Measurements from ENCODE around the gene CACNA2D4.
"Not testable (repeated sequence)": the region's sequence is repeated elsewhere in the genome, so short reads cannot be mapped to it uniquely, and the experiment has no call there.

CACNA2D4 gene, protein sequence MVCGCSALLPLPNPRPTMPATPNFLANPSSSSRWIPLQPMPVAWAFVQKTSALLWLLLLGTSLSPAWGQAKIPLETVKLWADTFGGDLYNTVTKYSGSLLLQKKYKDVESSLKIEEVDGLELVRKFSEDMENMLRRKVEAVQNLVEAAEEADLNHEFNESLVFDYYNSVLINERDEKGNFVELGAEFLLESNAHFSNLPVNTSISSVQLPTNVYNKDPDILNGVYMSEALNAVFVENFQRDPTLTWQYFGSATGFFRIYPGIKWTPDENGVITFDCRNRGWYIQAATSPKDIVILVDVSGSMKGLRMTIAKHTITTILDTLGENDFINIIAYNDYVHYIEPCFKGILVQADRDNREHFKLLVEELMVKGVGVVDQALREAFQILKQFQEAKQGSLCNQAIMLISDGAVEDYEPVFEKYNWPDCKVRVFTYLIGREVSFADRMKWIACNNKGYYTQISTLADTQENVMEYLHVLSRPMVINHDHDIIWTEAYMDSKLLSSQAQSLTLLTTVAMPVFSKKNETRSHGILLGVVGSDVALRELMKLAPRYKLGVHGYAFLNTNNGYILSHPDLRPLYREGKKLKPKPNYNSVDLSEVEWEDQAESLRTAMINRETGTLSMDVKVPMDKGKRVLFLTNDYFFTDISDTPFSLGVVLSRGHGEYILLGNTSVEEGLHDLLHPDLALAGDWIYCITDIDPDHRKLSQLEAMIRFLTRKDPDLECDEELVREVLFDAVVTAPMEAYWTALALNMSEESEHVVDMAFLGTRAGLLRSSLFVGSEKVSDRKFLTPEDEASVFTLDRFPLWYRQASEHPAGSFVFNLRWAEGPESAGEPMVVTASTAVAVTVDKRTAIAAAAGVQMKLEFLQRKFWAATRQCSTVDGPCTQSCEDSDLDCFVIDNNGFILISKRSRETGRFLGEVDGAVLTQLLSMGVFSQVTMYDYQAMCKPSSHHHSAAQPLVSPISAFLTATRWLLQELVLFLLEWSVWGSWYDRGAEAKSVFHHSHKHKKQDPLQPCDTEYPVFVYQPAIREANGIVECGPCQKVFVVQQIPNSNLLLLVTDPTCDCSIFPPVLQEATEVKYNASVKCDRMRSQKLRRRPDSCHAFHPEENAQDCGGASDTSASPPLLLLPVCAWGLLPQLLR

DNA sequence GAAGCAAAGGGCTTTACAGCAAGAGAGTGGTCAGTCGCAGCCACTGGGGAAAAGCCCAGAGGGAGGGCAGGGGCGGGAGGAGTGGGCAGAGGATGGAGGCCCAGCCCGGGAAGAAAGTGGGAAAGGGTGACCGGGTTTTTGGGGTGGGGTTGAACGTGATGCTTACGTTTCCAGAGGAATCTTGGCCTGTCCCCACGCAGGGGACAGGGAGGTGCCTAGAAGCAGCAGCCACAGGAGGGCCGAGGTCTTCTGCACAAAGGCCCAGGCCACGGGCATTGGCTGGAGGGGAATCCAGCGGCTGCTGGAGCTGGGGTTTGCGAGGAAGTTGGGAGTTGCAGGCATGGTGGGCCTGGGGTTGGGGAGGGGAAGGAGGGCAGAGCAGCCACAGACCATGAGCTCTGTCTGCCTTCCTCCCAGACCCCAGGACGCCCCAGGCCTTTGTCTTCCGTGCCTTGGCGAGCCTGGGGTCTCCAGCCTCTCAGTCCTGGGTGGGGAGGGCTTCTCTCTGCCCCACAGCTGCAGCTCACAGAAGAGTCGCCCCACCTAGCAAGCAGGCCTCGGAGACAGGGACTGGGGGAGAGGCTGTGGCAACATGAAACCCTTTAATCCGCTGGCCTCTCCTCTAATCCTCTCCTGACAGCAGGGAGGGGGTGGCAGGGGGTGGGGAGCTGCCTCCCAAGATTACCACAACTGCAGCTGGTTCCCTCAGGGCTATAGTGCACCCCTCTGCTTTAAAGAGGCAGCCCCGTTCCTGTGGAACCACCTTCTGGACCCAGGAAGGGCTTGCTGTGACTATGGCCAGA is at the start of gene CACNA2D4:
TSS of gene CACNA2D4 (minus strand) at position 572 of the 803 bp plus-strand sequence. CDS start at position 393, 179 bp downstream.
- DNase-seq (ENCODE audit: low read depth in 2 of 2), result no peak

DNA sequence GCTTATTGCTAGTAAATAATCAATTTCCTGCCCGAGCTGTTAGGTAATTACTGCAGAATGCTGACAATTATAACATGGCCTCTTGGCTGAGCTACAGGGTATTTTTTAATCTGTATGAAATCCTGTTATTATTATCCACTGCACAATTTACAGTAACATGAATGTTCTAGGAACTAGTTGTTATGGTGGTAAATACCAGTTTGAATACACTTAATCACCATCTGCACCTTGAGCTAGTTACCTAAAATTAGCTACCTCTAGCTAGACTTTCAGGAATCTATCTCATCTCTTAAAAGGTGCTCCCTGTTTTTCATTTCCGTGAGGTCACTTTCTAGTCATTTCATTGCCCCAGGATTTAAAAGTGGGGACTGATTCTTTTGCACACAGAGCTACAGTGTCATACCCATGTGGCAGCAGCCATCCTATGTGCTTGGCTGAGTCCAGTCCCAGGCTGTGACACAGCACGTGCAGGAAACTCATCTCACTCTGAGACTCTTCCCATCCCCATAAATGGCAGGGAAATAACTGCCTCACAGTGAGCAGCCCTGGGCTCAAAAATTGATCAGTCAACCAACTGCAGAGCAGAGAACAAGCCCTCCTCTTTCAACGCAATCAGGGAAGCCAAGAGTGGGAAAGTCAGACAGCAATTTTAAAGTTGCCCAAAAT is 48.2 kb upstream of the CACNA2D4 start:
- no peak for DNase-seq (ENCODE audit: low read depth in 2 of 2)

DNA sequence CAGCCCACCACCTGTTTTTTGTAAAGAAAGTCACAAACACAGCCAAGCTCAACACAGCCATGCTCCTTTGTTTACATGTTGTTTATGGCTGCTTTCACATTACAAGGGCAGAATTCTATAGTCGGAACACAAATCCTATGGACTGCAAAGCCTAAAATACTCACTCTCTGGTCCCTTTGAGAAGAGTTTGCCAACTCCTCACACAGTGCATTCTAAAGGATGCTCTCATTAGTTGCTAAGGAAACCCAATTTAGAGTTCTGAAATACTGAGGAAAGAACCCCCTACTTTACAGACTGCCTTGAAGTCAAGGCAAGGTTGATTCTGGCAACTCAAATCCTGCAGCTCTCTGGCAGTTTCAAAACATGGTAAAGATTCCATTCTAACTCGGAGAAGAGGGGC is 47.5 kb upstream of the CACNA2D4 start:
- no peak for DNase-seq (ENCODE audit: low read depth in 2 of 2)

DNA sequence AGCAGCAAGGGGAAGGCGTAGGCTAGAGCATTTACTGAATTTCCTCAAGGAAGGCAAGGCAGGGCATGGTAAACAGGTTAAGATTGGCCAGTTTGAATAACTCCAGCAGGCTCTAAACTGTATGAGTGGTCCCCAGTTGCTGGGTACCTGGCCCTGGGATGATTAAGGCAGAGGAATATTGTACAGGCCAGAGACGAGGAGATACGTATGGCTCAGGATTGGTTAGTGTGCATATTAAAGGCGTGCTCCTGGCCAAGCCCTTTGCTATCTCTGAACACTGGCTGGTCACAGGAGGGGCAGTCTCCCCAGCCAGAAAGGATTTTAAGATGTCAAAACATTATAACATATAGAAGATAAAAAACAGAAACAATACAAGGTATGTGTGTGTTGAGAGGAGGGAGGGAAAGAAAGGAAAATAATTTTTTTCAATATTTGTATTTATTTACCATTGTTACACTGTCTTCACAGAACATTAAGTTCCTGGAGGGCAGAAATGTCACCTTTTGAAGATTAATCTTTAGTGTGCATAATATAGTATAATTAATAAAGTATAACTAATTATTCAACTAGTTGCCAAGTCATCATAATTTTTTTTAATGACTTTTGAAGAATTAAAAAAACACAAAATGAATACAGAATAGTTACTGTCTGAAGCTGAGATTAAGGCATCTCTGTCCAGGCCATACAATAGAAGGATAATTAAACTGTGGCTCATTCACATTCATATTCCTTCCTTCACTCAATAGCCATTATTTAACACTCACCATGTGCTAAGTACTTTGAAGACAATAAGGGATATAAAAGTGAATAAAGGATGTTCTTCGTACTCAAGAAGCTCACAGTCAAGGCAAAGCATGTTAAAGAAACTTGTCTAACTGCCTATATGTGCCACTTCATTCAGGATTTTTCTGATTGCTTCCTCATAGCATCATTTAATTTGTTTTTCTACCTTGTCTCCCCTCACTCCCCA is 43.9 kb upstream of the CACNA2D4 start:
- DNase-seq (ENCODE audit: low read depth in 2 of 2), result no peak

DNA sequence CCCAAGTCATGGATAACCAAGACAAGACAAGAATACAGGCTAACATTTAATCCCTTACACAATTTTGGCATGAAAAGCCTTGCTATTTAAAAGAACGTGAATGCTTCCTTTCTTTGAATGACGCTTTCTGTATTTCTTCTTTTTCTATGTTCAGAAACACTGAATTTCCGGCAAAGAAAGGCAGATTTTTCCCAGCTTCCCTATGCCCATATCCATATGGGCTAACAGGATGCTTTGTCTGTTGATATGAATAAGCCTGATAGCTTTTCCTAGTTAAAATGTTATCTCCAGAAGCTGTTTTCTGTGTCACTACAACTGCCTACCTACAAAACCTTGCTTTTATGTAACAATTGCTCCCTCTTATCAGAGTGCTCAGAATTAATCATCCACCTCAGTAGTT is 38.3 kb upstream of the CACNA2D4 start:
- no peak for DNase-seq (ENCODE audit: low read depth in 2 of 2)

DNA sequence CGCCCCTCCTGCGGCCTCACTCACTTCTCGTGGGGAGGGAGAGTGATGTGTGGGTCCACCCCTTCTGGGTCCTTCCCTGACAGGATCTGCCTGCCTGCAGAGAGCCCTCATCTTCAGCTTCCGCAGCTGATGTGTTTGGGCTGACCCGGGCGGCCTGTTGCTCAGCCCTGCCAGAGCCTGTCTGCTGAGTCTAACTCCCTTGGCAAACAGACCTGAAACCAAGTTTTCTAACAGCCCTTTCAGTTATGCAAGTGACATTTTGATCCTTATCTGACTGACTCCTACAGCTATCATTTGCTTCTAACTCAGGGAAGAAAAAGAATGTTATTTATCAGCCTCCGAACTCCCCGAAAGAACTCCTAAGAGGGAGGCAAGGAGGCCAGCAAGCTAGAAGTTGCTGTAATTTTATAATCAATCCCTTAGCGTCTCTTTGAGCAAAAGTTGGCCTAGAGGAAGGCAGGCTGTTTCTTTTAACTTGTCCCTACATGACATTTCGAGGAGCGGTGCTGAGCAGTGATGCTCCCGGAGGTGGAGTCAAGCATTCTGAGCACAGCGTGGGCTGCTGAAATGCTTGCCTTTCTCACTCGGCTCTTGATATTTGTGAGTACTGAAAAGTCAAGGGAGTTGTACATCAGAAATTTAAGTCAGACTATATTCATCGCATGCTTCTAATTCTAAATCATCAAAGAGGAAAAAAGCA is 31.5 kb upstream of the CACNA2D4 start:
- DNase-seq (ENCODE audit: low read depth in 2 of 2), result no peak

DNA sequence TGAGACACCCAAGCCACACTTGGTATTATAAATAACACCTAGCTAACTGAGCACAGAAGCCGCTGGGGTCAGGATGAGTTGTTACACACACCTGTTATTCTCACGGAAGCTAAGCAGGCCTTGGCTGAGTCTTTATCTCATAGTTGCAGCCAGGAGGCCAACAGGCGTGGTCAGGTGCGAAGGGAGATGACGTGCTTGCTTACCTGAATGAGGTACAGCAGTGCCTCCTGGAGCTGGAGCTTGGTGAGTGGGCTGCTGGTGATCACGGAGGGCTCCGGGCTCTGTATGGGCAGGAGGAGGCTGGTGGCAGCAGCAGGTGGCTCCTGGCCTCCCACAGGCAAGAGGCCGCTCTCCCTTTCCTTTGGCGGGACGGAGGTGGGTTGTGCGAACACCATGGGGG is 30.4 kb upstream of the CACNA2D4 start:
- DNase-seq (ENCODE audit: low read depth in 2 of 2), result no peak

DNA sequence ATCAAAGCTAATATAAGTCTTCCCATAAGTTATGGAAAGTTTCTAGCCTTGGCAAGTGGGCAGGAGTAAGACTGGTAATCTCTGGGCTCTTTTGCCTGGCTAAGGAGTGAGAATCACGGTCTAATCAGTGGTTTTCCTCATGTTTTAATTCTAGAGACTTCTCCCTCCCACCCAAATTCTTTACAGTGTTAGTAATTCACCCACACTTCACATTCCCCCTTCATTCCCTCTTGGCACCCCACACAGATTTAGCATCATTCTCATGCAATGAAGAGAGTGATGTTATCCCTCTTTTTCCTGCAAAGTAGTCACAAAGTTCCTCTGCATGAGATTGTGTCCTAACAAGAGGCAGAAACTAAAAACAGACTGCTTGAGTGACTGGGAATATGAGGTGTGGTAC is 28.6 kb upstream of the CACNA2D4 start:
- no peak for DNase-seq (ENCODE audit: low read depth in 2 of 2)

DNA sequence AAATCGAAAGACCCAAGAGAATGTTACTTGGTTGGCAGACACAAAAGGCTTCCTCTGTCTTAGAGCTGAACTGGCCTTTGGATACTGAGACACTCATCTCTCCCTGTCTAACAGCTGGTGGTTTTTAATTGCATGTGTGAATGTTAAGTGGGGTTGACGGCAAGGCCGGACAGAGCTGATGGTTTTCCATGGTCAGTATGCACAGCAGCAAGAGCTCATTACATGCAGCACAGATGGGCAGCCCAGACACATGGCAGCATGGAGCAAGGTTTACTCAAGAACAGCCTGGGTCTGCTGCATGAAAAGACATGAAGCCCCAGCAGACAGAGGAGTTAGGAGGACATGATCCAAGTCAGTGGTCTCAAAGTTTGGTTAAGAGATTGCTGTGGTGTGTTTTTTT is 27.8 kb upstream of the CACNA2D4 start:
- no peak for DNase-seq (ENCODE audit: low read depth in 2 of 2)

DNA sequence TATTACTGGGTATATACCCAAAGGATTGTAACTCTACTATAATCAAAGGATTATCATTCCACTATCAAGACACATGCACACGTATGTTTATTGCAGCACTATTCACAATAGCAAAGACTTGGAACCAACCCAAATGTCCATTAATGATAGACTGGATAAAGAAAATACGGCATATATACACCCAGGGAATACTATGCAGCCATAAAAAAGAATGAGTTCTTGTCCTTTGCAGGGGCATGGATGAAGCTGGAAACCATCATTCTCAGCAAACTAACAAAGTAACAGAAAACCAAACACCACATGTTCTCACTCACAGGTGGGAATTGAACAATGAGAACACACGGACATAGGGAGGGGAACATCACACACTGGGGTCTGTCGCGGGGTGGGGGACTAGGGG is 27.1 kb upstream of the CACNA2D4 start:
- not testable (repeated sequence) for DNase-seq (ENCODE audit: low read depth in 2 of 2)

DNA sequence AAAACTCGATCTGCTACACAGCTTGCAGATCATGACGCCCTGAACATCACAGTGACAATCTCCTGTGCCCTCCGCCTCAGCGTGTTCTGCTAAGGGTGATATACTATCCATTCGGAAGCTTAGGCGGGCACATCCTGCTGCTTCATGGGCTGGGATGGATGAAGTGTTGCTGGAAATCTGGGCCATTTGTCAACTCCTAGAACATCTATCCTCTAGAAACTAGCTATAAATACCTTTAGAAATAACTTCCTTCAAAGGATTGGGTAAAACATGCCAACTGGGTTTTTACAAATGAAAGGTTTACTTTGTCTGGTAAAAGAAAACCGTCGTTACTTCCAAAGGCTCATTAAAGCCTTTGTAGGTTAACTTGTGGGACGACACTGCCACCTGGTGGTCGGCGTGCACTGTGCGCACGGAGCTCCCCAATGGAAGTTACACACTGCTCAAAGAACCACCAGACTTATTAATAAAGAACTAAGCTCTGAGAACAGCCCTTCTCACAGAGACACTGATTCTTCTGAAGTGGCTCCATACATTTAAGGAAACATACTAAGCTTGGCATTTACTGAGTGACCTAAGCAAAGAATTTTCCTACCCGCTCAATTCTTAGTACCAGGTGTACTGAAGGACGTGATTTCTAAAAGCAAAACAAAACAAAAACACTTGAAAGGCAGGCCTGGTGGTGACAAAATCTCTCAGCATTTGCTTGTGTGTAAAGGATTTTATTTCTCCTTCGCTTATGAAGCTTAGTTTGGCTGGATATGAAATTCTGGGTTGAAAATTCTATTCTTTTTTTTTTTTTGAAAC is 21.6 kb upstream of the CACNA2D4 start:
- DNase-seq (ENCODE audit: low read depth in 2 of 2), result peak; percentile 77 to 91

DNA sequence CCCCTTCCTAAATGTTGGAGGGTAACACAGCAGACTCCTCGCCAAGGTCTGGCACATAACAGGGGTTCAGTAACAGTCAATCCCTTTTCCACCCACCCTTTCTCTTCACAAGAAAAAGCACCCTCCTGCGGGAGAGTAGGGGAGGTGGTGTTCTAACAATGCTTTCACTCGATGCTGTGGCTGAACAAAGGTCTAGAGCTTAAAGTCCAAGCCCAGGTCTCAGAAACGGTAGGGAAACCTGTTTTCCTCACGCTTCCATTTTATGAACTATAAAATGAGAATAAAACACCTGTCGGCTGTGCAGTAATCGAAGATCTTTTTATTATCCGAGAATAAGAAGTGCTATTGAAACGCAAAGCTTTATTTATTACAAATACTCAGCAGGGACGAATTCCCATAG is 20.9 kb upstream of the CACNA2D4 start:
- DNase-seq (ENCODE audit: low read depth in 2 of 2), result no peak

DNA sequence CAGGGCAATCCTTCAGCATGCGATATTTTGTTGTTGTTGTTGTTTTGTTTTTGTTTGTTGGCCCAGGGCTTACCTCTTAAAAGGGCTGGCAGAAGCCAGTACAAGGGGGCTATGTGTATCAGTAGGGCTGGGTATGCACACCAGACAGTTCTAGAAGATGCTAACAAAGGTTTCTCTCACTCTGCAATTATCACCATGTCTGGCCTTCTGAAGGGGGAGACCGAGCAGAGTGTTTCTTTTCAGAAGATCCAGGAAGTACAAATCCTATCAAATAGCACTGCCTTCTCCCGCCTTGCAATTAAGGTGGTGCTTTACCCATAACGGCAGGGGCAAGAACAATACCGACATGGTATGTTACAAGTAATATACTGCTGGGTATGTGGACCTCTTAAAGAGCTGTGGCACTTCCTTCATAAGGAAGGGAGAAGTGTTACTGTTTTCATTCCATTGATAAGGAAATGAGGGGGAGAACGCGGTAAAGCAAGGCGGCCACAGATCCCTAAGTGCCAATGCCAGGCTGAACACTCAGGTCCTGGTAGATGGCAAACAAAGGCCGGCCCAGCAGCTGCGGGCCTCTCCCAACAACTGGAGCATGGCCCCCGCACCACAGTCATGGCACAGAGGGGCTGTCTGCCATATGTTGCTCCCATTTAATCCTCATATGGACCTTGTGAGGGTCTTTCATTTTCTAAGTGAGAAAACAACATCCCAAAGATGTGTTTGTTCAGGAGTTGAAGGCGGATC is 19.2 kb upstream of the CACNA2D4 start:
- DNase-seq (ENCODE audit: low read depth in 2 of 2), result no peak

DNA sequence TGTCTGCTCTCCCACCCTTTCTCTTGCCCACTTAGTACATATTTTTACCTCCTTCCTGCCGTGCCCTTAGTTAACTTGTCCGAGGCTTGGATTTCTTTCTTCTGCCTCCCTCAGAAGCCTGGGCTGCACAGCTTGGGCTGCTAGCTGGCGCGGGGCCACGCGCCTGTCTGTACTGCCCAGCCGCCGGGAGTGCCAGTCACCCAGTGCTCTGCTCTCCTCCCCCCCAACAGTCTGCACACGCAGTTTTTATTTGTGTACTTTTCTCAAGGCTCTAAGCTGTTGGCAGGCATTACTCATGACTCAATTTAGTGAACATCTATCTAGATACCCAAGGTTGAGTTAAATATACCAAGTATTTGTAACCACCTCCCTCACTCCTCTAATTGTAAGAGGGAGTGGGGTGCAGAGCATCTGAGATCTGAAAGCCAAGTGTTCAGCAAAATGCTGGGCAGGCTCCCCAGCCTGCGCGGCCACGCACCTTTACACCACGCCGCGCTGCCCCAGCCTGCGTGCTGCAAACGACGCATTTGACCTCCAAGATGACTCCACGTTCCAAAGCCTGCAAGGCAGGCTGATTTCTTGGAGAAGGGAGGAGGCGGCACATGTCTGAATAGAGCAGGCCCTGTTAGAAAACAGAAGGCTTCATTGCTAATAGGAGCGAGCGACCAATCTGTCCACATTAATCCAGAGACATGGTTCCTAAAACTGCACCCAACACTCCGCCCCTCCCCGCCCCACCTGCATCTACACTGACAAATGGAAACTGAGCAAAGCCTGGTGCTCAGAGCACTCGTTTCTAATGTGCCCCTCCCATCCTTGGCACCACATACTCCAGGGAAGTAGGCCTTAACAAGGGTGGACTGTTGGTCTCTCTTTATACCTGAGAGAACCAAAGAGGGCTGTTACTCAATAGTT is 18.2 kb upstream of the CACNA2D4 start:
- no peak for DNase-seq (ENCODE audit: low read depth in 2 of 2)

DNA sequence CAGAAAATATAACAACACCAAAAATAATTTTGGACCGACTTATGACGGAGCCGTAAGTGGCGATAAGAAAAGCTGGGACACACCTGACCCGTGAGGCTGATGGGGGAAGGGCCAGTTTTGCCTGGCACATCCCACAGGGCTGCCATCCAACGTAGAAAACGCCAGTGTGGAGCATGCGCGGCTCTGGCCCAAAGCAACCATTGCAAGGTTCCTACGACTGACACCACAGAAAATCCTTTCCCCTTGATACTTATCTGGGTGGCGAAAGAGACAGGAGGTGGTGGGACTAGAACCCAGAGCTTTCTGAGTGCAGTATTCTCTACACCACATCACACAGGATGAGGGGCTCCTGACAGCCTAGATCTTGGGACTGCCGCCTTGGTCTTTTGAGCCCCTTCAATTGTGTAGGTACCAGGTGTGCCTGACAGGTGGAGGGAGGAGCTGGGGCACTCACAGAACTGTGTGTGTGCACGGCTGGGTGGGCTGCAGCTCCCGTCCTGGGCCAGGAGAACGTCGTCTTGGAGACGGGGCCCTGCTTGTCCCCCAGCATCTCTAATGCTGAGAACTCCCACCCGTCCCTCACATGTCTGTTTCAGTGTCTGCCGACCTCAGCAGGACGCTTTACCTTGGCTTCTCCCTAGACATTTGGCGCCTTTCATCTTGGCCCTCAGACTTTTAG is 17.4 kb upstream of the CACNA2D4 start:
- no peak for DNase-seq (ENCODE audit: low read depth in 2 of 2)

DNA sequence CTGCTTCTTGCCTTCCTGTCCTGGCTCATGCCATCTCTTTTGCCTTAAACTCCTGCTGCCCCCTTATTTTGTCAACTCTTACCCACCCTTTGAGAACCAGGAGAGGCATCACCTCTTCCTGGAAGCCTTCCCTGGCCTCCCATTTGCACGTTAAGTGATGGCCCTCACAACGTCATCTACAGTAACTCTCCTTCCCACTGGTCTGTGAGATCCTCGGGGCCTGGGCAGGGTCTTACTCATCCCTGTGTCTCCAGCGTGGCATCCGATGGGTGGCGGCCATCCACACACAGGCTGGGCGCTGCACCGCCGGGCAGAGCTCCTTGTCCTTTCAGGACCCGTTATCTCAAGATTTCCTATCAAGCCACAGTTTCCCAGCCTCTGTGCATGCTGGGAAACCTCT is 16.8 kb upstream of the CACNA2D4 start:
- DNase-seq (ENCODE audit: low read depth in 2 of 2), result no peak
